LHCN-M2 (cell line): ENCODE results near the gene KRTAP5-4. TPM values are rescaled to one million over a fixed set of nuclear protein-coding genes. Genes with fewer than 3 reads are reported as not detected.
"Not testable (repeated sequence)": the region's sequence is repeated elsewhere in the genome, so short reads cannot be mapped to it uniquely, and the experiment has no call there.

Experiments
- DNase-seq: peaks from one replicate; pipeline ENCODE4 v3.0.0-alpha.2; 2012; ENCODE audit warnings: low read depth
- total RNA-seq: library from RNA; depleted of rRNA; stranded (reverse); fragments of >200 nt; gene quantifications from 2 replicates; pipeline ENCODE4 v1.2.3, GENCODE V29; 2014

Gene KRTAP5-4
- total RNA-seq, 1 experiment from 2014 or later = not detected

DNA sequence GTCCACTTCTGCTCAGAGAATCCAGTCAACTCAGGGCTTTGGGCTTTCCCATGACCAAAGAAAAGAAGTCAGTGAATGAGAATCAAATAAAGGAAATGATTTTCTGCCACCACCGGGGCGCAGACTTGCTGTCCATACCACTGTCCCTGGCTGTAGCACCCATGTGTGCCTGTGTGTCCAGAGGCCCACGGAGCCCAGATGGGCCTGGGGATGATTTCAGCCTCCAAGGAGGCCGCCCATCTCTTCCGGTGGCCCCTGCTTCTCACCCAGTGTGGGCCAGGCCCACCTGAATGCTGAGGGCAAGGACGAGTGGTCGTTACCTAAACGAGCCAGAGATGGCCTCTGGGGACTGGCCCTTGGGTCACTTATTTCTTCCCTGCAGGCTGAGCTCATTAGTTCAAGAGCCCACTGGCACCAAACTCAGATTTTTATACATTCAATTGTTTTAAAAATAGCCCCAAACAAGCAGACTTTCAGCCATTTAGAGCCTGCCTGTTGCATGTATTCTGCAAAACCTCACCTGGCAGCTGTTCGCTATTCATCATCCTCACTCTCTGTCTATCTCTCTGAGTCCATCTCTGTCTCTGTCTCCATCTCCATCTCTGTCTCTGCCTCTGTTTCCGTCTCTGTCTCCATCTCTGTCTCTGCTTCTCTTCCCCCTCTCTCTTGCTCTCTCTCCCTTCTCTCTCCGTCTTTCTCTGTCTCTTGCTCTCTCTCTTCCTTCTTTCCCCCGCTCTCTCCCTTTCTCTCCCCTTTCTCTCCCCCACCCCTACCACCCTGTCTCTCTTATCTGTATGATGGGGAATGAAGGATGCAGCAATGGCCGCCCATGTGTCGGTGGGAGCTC, 31.8 kb upstream of the KRTAP5-4 start:
- DNase-seq = peak; percentile 18

GRCh38 chr11:1652771-1653540, 31.0 kb upstream of the KRTAP5-4 start:
- DNase-seq = peak; percentile 36

- no peak for DNase-seq
Observed at GRCh38 chr11:1652442-1652770, 30.5 kb upstream of the KRTAP5-4 start.

- no peak for DNase-seq
Observed at GRCh38 chr11:1652026-1652425, 30.1 kb upstream of the KRTAP5-4 start.

DNA sequence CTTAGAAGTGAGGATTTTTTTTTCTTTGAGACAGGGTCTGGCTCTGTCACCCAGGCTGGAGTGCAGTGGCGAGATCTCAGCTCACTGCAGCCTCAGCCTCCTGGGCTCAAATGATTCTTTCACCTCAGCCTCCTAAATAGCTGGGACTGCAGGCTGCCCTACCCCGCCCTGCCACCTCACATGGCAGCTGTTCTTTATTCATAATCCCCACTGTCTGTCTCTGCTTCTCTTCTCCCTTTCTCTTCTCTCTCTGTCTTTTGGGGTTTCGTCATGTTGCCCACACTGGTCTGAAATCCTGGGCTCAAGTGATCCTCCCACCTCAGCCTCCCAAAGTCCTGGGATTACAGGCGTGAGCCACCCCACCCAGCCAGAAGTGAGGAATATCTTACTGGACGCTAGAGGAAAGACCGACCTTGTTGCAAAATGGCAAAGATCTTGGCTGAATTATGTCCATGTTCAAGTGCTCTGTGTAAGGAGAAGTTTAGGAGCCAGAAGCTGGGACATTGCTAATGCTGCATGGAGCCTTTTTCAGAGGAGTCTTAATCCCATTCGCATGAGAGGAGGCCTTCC, 29.6 kb upstream of the KRTAP5-4 start:
- peak; percentile 7 for DNase-seq

GRCh38 chr11:1650918-1651262, 29.0 kb upstream of the KRTAP5-4 start:
- DNase-seq = no peak

GRCh38 chr11:1650034-1650917, 28.3 kb upstream of the KRTAP5-4 start:
- DNase-seq = no peak

DNA sequence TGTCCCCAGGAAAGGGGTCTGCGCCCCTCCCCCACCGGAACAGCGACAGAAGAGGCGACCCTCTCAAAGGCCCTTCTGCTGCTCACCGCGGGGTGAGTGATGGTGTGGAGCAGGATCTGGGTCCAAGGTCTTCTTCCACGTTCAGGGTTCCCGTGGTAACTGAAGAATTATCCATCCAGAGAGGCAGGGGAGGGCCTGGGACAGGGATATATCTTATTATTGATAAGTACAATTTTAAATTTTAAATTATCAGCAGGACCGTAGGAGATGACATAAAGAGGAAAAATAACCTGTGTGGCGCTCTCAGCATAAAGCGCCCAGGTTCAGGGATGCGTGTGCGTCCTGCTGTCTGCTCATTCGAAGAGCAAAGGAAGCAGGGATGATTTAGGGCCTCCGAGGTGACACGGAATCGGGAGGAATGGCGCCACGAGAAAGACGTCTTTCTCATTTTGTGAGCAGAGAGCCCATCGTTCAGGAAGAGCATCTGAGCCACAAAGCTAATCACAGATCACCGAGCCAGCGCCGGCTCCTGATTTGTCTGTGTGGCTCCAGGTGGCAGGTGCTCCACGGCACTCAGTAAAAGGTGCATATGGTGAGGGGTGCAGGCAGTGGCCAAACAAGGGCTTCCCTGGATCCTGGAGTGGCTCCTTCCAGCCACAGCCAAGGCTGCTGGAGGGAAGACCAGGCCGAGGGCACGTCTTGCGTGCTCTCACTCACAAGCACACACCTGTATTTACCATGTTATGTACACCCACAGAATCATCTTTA, 26.9 kb upstream of the KRTAP5-4 start:
- no peak for DNase-seq

- no peak for DNase-seq
Observed at GRCh38 chr11:1647901-1648652, 26.1 kb upstream of the KRTAP5-4 start.

GRCh38 chr11:1646540-1646939, 24.6 kb upstream of the KRTAP5-4 start:
- DNase-seq = not testable (repeated sequence)

DNA sequence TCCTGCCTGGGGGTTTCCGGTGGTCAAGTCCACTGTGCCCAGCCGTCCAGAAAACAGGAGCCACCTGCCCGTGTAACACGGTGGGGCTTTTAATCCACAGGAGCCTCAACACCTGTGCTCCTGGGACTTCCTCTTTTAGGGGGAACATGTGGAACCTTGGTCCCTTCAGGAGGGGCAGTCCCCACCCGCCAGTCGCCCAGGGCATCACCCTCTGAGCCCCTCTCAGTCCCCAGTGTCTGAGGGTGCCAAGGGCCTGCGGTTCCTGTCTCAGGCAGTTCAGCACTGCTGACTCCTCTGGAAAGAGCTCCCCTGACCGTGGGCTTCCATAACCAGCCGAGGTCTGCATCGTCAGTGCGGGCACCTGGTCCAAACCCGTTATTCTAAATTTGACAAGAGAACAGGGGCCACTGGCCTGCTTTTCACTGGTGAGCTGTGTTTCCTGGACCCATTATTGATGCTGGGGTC, 23.5 kb upstream of the KRTAP5-4 start:
- no peak for DNase-seq

DNA sequence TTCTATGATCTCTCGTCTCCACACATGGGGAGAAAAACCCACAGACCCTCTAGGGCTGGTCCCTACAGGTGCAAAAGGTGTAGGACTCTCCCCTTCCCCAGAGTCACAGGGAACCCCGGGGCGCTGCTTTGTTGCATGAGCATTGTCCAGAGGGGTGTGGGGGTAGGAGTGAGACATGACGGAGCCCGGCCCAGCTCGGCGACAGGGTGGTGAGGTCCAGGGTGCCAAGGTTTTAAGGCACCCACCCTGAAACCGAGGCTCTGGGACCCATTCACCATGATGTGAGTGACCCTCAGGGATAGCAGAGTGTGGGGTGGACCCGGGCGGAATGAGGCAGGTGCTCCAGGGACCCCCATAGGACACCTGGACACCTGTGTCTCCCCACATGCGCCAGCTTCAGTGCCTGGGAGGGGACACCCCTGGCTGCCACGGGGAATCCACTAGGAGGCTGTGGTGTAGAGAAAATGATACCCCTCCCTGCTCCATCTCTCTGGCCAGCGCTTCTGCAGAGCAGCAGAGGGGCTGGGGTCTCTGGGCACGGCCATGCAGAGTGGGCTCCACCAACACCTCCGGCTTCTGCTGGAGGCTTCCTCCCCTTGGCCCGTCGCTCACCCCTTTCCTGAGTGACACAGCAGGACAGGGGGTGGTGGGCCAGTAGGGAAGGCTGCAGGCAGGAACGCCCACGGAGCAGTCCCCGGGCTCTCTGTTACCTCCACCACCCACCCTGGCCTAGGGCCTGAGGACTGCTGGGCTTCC, 22.8 kb upstream of the KRTAP5-4 start:
- DNase-seq = no peak

GRCh38 chr11:1643146-1643690, 21.3 kb upstream of the KRTAP5-4 start:
- DNase-seq = no peak

GRCh38 chr11:1642288-1643145, 20.6 kb upstream of the KRTAP5-4 start:
- no peak for DNase-seq

GRCh38 chr11:1641096-1641495, 19.2 kb upstream of the KRTAP5-4 start:
- DNase-seq = no peak

GRCh38 chr11:1640076-1640946, 18.4 kb upstream of the KRTAP5-4 start:
- DNase-seq = no peak

GRCh38 chr11:1639666-1640065, 17.7 kb upstream of the KRTAP5-4 start:
- DNase-seq = no peak
